BE2C (cell line): Measurements from ENCODE around the gene IQCN.
A peak's percentile ranks its signal among the peaks of the same experiment; 100 is the strongest.

Experiments
- DNase-seq: peaks from one replicate; pipeline ENCODE4 v3.0.0-alpha.2; 2020
- H3K27me3 ChIP-seq: fragments of 250-450 bp; sonication (Bioruptor Pico); 2 replicates; pipeline ENCODE4 v1.5.1; 2020; ENCODE audit warnings: mild to moderate bottlenecking
- H3K36me3 ChIP-seq: fragments of 250-450 bp; sonication (Bioruptor Pico); 2 replicates; pipeline ENCODE4 v1.5.1; 2020; ENCODE audit warnings: mild to moderate bottlenecking
- H3K4me1 ChIP-seq: fragments of 250-450 bp; sonication (Bioruptor Pico); 2 replicates; pipeline ENCODE4 v1.5.1; 2020
- H3K4me3 ChIP-seq: 2 replicates; pipeline ENCODE4 v1.5.1; 2011; ENCODE audit warnings: low read depth, low read length
- H3K9me3 ChIP-seq: fragments of 250-450 bp; sonication (Bioruptor Pico); 2 replicates; pipeline ENCODE4 v1.5.1; 2020
- TF ChIP-seq, protein P1 (sequence below): IDR thresholded peaks from 2 replicates; pipeline ENCODE4 v1.5.1; 2012; ENCODE audit warnings: mild to moderate bottlenecking, low read depth, low read length

The IQCN gene

DNA sequence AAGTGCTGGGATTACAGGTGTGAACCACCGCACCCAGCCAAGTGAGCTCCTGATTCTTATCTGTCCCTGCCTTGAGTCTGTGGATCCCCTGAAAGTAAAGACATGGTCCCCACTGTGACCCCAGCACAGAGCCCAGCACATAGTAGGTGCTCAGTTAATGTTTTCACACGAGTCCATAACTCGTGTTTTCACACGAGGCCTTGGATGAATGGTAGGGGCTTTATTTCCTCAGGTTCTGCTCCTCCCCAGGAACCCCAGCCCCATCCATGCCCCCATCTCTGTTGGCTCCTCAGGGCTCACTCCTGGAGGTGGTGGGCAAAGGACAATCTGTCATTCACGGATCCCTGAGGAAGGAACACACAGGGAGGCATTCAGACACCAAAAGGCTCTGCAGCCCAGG lies 24.4 kb downstream of the IQCN start:
- peaks cover 9% of the 10 kb centered on the region for H3K27me3 ChIP-seq
- no peak overlapping the region for H3K4me3 ChIP-seq
- TF ChIP-seq, protein P1, sequence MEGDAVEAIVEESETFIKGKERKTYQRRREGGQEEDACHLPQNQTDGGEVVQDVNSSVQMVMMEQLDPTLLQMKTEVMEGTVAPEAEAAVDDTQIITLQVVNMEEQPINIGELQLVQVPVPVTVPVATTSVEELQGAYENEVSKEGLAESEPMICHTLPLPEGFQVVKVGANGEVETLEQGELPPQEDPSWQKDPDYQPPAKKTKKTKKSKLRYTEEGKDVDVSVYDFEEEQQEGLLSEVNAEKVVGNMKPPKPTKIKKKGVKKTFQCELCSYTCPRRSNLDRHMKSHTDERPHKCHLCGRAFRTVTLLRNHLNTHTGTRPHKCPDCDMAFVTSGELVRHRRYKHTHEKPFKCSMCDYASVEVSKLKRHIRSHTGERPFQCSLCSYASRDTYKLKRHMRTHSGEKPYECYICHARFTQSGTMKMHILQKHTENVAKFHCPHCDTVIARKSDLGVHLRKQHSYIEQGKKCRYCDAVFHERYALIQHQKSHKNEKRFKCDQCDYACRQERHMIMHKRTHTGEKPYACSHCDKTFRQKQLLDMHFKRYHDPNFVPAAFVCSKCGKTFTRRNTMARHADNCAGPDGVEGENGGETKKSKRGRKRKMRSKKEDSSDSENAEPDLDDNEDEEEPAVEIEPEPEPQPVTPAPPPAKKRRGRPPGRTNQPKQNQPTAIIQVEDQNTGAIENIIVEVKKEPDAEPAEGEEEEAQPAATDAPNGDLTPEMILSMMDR: no peak
- no peaks in the 10 kb centered on the region for H3K4me1 ChIP-seq
- DNase-seq: no peak
- H3K9me3 ChIP-seq: no peaks in the 10 kb centered on the region
- no peaks in the 10 kb centered on the region for H3K36me3 ChIP-seq

DNA sequence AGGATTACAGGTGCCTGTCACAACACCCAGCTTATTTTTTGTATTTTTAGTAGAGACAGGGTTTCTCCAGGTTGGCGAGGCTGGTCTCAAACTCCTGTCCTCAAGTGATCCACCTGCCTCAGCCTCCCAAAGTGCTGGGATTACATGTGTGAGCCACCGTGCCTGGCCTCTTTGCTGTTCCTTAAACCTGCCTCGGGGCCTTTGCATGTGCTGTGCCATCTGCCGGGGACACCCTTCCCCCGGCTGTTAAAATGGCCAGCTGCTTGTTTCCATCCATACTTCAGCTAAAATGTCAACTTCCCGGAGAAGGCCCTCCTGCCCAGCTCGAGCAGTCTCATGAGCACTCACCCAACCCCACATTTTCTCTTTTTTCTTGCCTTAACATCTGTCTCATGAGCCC lies 29.0 kb downstream of the IQCN start:
- TF ChIP-seq, protein P1: no peak
- Histone ChIP-seq H3K27me3 (no peaks in the 10 kb centered on the region), H3K9me3 (no peaks in the 10 kb centered on the region), H3K4me3 (no peak overlapping the region), H3K36me3 (no peaks in the 10 kb centered on the region), H3K4me1 (no peaks in the 10 kb centered on the region)
- no peak for DNase-seq

DNA sequence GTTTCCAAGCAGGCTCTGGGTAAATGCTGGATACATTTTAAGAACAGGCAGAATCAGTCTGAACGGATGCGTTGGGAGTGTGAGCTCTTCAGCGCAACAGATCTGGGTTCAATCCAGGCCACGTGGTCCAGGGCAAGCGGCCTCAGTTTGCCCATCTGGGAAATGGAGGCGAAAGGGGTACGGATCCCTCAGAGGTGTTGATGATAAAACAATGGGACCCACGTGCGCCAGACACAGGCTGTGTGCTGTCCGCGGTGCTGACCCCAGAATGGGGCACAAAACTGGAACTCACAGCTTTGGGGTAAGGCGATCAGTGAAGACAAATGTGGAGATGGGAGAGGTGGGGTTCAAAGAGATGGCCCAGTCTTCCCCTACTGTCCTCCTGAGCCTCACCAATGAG lies 34.9 kb downstream of the IQCN start:
- no peak overlapping the region for H3K4me3 ChIP-seq
- H3K4me1 ChIP-seq: no peaks in the 10 kb centered on the region
- H3K27me3 ChIP-seq: peaks cover 4% of the 10 kb centered on the region; the same call in 1 of the 2 replicates
- DNase-seq: no peak
- no peaks in the 10 kb centered on the region for H3K9me3 ChIP-seq
- TF ChIP-seq, protein P1: no peak
- H3K36me3 ChIP-seq: no peaks in the 10 kb centered on the region

DNA sequence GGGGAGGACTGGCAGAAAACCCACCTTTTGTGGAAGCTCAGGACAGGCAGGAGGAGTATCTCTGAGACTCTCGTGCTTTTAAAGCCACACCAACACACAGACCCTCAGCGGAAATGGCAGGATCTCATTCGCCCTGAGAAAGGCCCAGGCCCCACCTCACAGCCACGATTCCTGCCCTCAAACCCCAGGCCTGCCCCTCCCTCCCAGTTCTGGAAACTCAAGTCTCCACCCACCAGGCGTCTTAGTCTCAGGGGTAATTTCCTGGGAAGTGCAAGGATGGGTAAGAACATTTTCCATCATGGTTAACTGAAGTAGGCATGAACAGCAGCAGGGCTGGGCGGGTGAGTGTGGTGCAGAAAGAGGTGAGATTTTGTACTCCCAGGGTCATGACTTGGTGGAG lies 40.1 kb downstream of the IQCN start:
- Histone ChIP-seq H3K4me3 (peak overlapping the region; percentile 83), H3K36me3 (no peaks in the 10 kb centered on the region), H3K4me1 (peaks cover 2% of the 10 kb centered on the region; the same call in 1 of the 2 replicates), H3K9me3 (no peaks in the 10 kb centered on the region), H3K27me3 (peaks cover 11% of the 10 kb centered on the region)
- TF ChIP-seq, protein P1: no peak
- no peak for DNase-seq

DNA sequence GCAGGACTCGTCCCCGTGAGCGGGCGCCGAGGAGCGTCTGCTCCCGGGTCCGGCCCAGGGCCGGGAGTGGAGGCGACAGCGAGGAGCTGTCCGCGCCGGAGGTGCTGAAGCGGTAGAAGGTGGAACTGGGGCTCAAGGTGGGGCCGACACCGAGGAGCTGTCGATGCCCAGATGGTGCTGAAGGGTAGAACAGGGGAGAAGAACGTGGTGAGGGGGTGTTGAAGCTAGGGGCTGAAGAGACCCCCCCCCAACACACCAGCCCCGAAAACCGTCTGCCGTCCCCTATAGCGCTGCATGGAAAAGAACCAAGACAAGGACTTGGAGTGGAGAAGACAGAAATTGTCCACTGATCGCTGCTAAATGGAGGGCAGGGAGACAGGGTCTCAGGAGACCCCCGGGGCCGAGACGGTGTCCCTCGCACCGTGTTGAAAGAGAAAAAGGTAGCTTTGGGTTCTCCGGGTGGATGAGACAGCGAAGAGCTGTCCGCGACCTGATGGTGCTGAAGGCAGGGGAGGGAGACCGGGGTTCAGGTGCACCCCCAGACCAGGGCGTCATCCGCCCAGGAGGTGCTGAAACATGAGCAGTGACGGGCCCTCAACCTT lies 40.9 kb downstream of the IQCN start:
- peak; percentile 56 for DNase-seq
- Histone ChIP-seq H3K4me3 (peak overlapping the region; percentile 83), H3K9me3 (no peaks in the 10 kb centered on the region), H3K4me1 (peaks cover 2% of the 10 kb centered on the region; the same call in 1 of the 2 replicates), H3K27me3 (peaks cover 11% of the 10 kb centered on the region), H3K36me3 (no peaks in the 10 kb centered on the region)
- TF ChIP-seq, protein P1: no peak

DNA sequence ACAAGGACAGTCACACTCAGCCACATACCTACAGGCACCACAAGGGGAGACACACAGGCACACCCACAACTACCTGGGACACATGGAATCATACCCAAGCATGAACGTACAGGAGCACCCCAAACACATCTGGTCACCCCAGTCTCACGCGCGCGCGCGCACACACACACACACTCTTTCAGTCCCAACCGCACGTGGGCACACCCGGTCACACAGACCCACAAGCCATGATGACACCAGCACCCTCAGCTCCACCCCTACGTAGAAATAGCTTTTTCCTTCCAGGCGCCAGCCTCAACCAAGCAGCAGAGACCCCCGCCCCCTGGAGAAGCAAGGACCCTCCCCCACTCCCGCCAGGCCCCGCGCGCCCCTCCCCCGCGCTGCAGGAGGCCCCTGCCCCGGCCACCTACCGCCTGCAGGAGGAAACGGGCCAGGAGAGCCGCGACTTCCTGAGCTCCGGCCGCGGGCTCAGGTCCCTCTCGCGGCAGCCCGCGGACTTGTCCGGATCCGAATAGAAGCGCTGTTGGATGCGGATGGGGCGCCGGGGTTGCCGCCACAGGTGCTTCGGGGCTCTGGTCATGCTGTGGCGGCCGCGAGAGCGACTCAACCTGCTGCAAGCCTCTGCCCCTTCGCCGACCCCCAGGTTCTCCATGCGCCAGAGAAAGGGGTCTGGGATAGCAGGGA lies 41.6 kb downstream of the IQCN start:
- peaks cover 2% of the 10 kb centered on the region; the same call in 1 of the 2 replicates for H3K4me1 ChIP-seq
- H3K9me3 ChIP-seq: no peaks in the 10 kb centered on the region
- TF ChIP-seq, protein P1: peak; percentile 41
- DNase-seq: peak; percentile 80
- H3K27me3 ChIP-seq: peaks cover 11% of the 10 kb centered on the region
- H3K4me3 ChIP-seq: peak overlapping the region; percentile 83
- no peaks in the 10 kb centered on the region for H3K36me3 ChIP-seq
